DMS153 (cell line): Measurements from ENCODE around the gene KTN1.

Experiments used
- DNase-seq: peaks from one replicate; lab custom pipeline; 2025; lab: John Stamatoyannopoulos, UW

The KTN1 gene

DNA sequence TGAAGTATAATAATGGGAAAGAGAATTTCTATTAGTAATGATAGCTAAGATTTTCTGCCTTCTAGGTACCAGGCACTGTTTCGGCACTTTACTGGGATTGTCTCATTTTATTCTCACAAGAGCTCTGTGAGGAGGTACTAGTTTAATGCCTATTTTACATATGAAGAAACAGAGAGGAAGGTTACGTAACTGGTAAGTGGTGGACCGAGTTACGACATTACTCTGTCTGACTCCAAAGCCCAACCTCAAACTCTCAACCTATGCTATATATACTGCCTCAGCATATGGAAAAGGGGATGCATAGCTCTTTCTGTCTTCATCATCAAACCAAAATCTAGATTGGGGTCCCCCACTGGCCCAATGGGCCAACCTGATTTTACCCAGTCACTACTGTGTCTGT, 133.5 kb downstream of the KTN1 start:
- DNase-seq: no peak

DNA sequence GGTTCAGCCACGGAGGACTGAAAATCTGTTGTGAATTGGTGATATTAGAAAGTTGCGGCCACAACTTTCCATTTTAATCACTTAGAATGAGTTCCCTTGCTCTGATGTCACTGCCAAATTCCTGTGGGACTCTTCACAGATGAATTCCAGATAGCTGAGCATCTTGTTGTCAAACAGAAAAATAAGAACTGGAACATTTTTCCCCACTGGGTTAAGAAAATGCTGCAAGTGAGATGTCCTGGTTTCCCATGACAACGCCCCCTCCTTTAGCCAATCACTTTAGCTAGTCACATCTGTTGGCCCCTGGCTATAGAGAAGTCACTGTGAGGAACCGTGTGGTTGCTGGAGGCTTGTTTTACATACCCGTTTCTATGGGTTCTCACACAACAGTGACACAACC, 135.9 kb downstream of the KTN1 start:
- no peak for DNase-seq

- no peak for DNase-seq
Measured at GRCh38 chr14:55717621-55718020, 137.6 kb downstream of the KTN1 start.

GRCh38 chr14:55718551-55718950, 138.5 kb downstream of the KTN1 start:
- no peak for DNase-seq

DNA sequence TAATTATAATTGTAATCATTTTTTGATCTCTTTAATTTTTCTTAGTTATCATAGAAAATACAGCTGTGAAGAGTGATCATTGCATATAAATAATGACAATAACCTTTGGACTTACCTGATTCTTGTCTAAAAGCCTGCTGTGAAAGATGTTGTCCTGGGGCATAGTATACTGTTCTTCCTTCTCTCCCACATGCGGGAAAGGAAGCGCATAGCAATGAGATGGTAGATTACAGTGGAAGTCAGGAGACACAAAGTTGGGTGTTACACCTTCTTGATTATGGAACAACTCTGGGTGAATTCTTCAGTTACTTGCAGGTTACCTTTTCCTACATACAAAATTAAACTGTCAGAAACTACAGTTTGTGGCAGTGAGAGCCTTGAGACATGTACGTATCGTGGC, 140.8 kb downstream of the KTN1 start:
- no peak for DNase-seq

DNA sequence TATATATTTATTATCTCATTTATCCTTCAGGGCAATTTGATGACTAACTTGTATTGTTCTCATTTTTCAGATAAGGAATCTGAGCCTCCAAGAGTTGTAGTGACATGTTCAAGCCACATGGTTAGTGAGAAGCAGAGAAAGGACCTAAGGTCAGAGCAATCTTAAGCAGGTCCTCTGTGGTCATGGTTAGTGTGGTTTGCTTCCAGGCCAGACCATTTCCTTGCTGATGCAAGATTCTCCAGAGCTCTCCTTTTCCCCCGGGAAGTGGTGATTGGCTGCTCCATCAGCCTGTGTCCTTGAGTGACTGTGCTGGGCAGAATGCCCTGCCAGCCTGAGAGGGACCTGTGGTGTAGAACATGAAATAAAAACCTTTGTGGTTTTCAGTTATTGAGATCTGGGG, 141.3 kb downstream of the KTN1 start:
- no peak for DNase-seq

DNA sequence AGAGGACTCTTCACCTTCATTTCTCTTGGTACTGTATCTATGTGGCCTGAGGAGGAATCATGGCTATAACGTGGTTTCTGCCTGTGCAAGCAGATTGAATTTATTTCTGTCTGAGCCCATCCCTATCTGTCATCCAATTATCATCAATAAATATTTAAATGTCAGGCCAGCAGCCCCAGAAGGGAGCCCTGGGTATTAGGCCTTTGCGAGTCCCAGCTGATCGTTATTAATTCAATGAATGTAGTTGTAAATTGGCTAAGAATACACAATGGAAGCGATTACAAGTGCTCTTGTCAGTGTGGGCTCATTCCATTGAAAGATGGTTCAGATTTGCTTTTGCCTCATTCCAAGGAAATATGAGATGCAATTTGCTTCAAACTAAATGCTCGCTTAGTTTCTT, 142.0 kb downstream of the KTN1 start:
- no peak for DNase-seq

GRCh38 chr14:55724736-55725135, 144.7 kb downstream of the KTN1 start:
- DNase-seq: no peak

DNA sequence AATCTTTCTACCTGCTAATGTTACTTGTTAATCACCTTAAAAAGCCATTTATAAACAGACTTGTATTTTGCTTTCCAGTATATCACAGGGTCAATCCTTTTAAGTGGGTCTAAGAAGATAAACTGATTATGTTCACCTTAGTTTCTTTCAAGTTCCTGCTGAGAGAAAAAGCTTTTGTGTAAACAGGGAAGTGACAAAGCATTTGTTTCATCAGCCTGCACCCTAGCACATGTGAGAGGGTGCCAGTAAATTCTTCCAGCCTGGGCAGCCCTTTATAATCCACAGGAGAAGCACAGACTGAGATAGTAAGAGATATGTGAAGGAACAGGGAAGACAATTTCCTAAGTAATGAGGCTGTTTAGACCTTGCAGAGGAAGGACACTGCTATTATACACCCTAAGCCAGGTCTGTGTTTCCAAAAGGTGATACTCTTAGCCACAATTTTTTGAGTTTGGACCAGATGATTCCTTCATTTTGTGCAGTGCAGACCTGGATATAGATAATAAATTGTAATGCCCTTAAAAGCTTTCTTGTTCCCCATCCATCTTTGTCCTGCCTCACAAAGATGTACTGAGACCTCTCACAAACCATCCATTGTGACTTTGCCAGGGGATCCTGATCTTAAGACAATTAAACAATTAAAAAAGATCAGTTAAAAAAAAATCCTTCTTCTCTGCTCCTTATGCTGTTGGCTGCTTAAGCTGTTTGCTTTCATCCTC, 150.7 kb downstream of the KTN1 start:
- DNase-seq: peak; percentile 53

- DNase-seq: peak; percentile 52
Measured at GRCh38 chr14:55731311-55731872, 151.4 kb downstream of the KTN1 start.

DNA sequence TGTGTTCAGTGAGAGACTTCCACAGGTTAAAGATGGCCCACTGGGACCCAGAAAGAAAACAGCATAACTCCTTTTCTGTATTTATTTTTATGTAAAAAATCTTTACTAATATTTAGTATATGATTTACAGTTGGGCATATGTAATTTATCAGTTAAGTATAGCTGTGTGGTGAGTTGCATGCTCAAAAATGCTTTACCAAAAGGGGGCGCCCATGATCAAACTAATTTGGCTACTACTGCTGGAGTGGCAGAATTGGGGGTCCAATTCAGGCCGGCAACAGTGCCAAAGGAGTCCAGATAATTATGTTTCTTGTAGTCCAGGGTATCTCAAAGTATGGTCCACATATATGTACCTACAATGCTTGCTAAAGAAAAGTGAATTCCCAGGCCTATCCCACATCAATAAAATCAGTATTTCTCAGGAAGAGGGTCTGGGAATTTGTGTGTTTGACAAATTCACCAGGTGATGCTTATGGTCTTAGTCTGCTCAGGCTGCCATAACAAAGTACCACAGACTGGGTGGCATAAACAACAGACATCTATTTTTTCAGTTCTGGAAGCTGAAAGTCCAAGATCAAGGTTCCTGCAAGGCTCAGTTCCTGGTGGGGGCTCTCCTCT, 152.0 kb downstream of the KTN1 start:
- DNase-seq: no peak

DNA sequence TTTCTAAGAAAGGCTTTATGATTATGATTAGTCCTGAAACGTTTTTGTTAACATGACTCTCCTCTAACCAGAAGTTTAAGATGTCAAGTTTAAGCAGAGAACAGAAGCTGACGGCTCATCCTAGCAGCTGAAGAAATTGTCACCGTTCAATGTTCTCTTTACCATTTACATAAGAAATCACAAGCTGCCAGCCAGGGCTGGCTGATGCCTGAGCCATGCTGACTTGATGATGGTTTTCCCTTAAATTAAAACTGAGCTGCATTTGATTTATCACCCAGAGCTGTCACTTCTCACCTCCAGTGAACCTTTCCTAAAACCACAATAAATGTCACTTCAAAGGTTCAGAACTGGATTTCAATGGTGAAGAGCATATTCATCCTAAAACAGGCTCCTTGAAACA, 153.6 kb downstream of the KTN1 start:
- no peak for DNase-seq
